Measurements from ENCODE around the gene RASA1. TPM values are rescaled to one million over a fixed set of nuclear protein-coding genes. Genes with fewer than 3 reads are reported as not detected.
"Not testable (repeated sequence)": the region's sequence is repeated elsewhere in the genome, so short reads cannot be mapped to it uniquely, and the experiment has no call there.

RASA1 gene
- total and polyA plus RNA-seq, 2 donors from 2014 or later, result 9.9 to 25.5 TPM

DNA sequence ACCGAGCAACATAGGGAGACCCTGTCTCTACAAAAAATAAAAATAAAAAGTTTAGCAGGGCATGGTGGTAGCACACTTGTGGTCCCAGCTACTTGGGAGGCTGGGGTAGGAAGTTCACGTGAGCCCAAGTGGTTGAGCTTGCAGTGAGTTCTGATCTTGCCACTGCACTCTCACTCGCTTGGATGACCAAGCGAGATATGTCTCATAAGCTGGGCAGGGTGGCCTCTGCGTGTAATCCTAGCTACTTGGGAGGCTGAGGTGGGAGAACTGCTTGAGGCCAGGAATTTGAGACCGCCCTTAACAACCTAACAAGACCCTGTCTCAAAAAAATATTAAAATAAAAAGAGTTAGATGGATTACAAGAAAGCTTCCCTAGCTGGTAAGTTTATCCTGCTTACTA is 32.5 kb downstream of the RASA1 start:
- DNase-seq (peak in 1 of 5 donors; percentile 34), FAIRE-seq (no peak)
- TF ChIP-seq, protein P1, sequence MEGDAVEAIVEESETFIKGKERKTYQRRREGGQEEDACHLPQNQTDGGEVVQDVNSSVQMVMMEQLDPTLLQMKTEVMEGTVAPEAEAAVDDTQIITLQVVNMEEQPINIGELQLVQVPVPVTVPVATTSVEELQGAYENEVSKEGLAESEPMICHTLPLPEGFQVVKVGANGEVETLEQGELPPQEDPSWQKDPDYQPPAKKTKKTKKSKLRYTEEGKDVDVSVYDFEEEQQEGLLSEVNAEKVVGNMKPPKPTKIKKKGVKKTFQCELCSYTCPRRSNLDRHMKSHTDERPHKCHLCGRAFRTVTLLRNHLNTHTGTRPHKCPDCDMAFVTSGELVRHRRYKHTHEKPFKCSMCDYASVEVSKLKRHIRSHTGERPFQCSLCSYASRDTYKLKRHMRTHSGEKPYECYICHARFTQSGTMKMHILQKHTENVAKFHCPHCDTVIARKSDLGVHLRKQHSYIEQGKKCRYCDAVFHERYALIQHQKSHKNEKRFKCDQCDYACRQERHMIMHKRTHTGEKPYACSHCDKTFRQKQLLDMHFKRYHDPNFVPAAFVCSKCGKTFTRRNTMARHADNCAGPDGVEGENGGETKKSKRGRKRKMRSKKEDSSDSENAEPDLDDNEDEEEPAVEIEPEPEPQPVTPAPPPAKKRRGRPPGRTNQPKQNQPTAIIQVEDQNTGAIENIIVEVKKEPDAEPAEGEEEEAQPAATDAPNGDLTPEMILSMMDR (IDR thresholded peaks at IDR 0.05; ENCODE audit: borderline replicate concordance, extremely low read depth, insufficient read depth), result no peak
- H3K4me1 ChIP-seq (ENCODE audit: control insufficient read depth in 2 of 3, insufficient read depth in 2 of 3, low read depth in 1 of 3, low read length in 3 of 3), result peaks cover 0 to 5% (median 3%) of the 10 kb centered on the region in 3 donors
- no peaks in the 10 kb centered on the region for H3K36me3 ChIP-seq (ENCODE audit: control insufficient read depth in 2 of 3, insufficient read depth in 3 of 3, low read length in 3 of 3)
- no peaks in the 10 kb centered on the region for H3K27me3 ChIP-seq (ENCODE audit: control insufficient read depth, insufficient read depth, low read length)
- no peaks in the 10 kb centered on the region for H3K9me3 ChIP-seq (ENCODE audit: control insufficient read depth in 2 of 3, insufficient read depth in 1 of 3, low read length in 3 of 3)
- no peak overlapping the region for H3K9ac ChIP-seq (ENCODE audit: low read length in 3 of 3)
- no peak overlapping the region for H3K4me3 ChIP-seq (ENCODE audit: low read length in 3 of 3)
- no peak overlapping the region for H3K27ac ChIP-seq (ENCODE audit: low read depth in 2 of 2, low read length in 2 of 2)
- intact Hi-C loops (cut with DNase I), result no loop called here

DNA sequence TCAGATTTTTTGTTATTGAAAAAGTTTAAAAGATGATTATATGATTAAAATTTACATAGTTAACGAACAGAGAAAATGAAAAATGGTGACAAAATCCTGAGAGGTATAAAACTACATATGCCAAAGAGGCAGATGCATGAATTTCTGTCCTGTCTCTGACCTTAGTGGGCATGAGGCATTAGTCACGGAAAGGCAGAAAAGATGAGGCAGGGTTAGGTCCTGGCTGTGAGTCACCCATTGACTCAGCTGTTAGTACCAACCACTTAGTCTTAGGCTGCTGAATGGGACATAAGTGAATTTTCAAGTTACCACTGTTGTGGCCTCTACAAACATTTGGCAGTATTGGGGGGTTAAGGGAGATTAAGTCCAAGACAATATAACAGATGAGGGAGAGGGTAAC is 33.1 kb downstream of the RASA1 start:
- TF ChIP-seq, protein P1 (IDR thresholded peaks at IDR 0.05; ENCODE audit: borderline replicate concordance, extremely low read depth, insufficient read depth), result no peak
- no peaks in the 10 kb centered on the region for H3K36me3 ChIP-seq (ENCODE audit: control insufficient read depth in 2 of 3, insufficient read depth in 3 of 3, low read length in 3 of 3)
- H3K9me3 ChIP-seq (ENCODE audit: control insufficient read depth in 2 of 3, insufficient read depth in 1 of 3, low read length in 3 of 3), result no peaks in the 10 kb centered on the region
- peaks cover 0 to 5% (median 3%) of the 10 kb centered on the region in 3 donors for H3K4me1 ChIP-seq (ENCODE audit: control insufficient read depth in 2 of 3, insufficient read depth in 2 of 3, low read depth in 1 of 3, low read length in 3 of 3)
- intact Hi-C loops (cut with DNase I), result no loop called here
- no peak for DNase-seq
- no peak overlapping the region for H3K4me3 ChIP-seq (ENCODE audit: low read length in 3 of 3)
- FAIRE-seq, result no peak
- H3K27ac ChIP-seq (ENCODE audit: low read depth in 2 of 2, low read length in 2 of 2), result no peak overlapping the region
- no peaks in the 10 kb centered on the region for H3K27me3 ChIP-seq (ENCODE audit: control insufficient read depth, insufficient read depth, low read length)
- H3K9ac ChIP-seq (ENCODE audit: low read length in 3 of 3), result no peak overlapping the region

DNA sequence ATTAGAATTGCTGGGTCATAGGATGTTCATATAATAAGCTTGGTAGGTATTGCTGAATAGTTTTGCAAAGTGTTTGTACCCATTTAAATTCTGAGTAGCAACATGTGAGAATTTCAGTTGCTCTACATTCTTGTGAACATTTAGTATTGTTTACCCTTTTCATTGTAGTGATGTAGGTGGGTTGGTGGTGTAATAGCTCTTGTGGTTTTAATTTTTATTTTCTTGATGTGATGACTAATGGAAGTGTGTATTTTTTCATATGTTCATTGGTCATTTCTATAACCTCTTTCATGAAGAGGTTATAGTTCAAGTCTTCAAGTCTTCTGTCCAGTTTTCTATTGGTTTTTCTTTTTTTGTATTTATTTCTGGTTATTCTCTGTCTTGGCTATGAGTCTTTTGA is 34.4 kb downstream of the RASA1 start:
- no peaks in the 10 kb centered on the region for H3K27me3 ChIP-seq (ENCODE audit: control insufficient read depth, insufficient read depth, low read length)
- no peaks in the 10 kb centered on the region for H3K36me3 ChIP-seq (ENCODE audit: control insufficient read depth in 2 of 3, insufficient read depth in 3 of 3, low read length in 3 of 3)
- FAIRE-seq (no peak), DNase-seq (no peak)
- intact Hi-C loops (cut with DNase I), result no loop called here
- TF ChIP-seq, protein P1 (IDR thresholded peaks at IDR 0.05; ENCODE audit: borderline replicate concordance, extremely low read depth, insufficient read depth), result no peak
- no peak overlapping the region for H3K9ac ChIP-seq (ENCODE audit: low read length in 3 of 3)
- no peaks in the 10 kb centered on the region for H3K9me3 ChIP-seq (ENCODE audit: control insufficient read depth in 2 of 3, insufficient read depth in 1 of 3, low read length in 3 of 3)
- H3K4me3 ChIP-seq (ENCODE audit: low read length in 3 of 3), result no peak overlapping the region
- H3K4me1 ChIP-seq (ENCODE audit: control insufficient read depth in 2 of 3, insufficient read depth in 2 of 3, low read depth in 1 of 3, low read length in 3 of 3), result peaks cover 0 to 5% (median 3%) of the 10 kb centered on the region in 3 donors
- no peak overlapping the region for H3K27ac ChIP-seq (ENCODE audit: low read depth in 2 of 2, low read length in 2 of 2)

DNA sequence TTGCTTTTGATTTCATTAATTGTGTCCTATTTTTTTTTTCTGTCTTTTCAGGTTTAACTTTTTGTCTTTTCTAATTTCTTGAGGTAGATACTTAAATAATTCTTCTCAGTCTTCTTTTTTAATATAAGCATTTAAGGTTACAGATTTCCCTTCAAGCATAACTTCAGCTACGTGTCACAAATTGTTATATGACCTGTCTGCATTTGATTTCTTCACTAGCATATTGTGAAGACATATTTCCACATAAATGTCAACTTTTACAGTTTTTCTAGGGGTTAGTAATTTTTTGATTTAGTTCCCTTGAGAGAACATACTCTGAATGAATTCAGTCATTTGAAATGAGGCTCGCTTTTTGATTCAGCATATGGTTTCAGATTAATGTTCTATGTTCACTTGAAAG is 35.6 kb downstream of the RASA1 start:
- H3K27ac ChIP-seq (ENCODE audit: low read depth in 2 of 2, low read length in 2 of 2), result no peak overlapping the region
- no peaks in the 10 kb centered on the region for H3K27me3 ChIP-seq (ENCODE audit: control insufficient read depth, insufficient read depth, low read length)
- no peaks in the 10 kb centered on the region for H3K9me3 ChIP-seq (ENCODE audit: control insufficient read depth in 2 of 3, insufficient read depth in 1 of 3, low read length in 3 of 3)
- TF ChIP-seq, protein P1 (IDR thresholded peaks at IDR 0.05; ENCODE audit: borderline replicate concordance, extremely low read depth, insufficient read depth), result no peak
- no peak for DNase-seq
- no peaks in the 10 kb centered on the region for H3K36me3 ChIP-seq (ENCODE audit: control insufficient read depth in 2 of 3, insufficient read depth in 3 of 3, low read length in 3 of 3)
- H3K4me3 ChIP-seq (ENCODE audit: low read length in 3 of 3), result no peak overlapping the region
- intact Hi-C loops (cut with DNase I), result no loop called here
- no peak overlapping the region for H3K9ac ChIP-seq (ENCODE audit: low read length in 3 of 3)
- no peaks in the 10 kb centered on the region for H3K4me1 ChIP-seq (ENCODE audit: control insufficient read depth in 2 of 3, insufficient read depth in 2 of 3, low read depth in 1 of 3, low read length in 3 of 3)
- no peak for FAIRE-seq

DNA sequence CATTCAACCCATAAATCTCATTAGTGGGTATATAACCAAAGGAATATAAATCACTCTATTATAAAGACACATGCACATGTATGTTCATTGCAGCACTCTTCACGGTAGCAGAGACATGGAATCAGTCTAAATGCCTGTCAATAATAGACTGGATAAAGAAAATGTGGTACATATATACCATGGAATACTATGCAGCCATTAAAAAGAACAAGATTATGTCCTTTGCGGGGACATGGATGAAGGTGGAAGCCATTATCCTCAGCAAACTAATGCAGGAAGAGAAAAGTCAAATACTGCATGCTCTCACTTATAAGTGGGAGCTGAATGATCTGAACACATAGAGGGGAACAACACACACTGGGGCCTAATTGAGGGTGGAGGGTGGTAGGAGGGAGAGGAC is 38.4 kb downstream of the RASA1 start:
- H3K27me3 ChIP-seq (ENCODE audit: control insufficient read depth, insufficient read depth, low read length); H3K4me1 ChIP-seq (ENCODE audit: control insufficient read depth in 2 of 3, insufficient read depth in 2 of 3, low read depth in 1 of 3, low read length in 3 of 3); DNase-seq; H3K9ac ChIP-seq (ENCODE audit: low read length in 3 of 3); H3K9me3 ChIP-seq (ENCODE audit: control insufficient read depth in 2 of 3, insufficient read depth in 1 of 3, low read length in 3 of 3); H3K27ac ChIP-seq (ENCODE audit: low read depth in 2 of 2, low read length in 2 of 2); intact Hi-C loops (cut with DNase I); H3K36me3 ChIP-seq (ENCODE audit: control insufficient read depth in 2 of 3, insufficient read depth in 3 of 3, low read length in 3 of 3); FAIRE-seq; H3K4me3 ChIP-seq (ENCODE audit: low read length in 3 of 3): not testable (repeated sequence)
